ENCODE data around the gene TGOLN2.
"Not testable (repeated sequence)": the region's sequence is repeated elsewhere in the genome, so short reads cannot be mapped to it uniquely, and the experiment has no call there.

The TGOLN2 gene

GRCh38 chr2:85341269-85342029 lies 13.7 kb upstream of the TGOLN2 start:
- Histone ChIP-seq H3K27me3 (ENCODE audit: control insufficient read depth in 5 of 5, insufficient read depth in 4 of 5, low read length in 5 of 5) (no peaks in the 10 kb centered on the region), H3K9ac (ENCODE audit: low read length in 5 of 5) (no peak overlapping the region), H3K27ac (ENCODE audit: low read depth, low read length) (no peak overlapping the region), H3K9me3 (ENCODE audit: control insufficient read depth in 5 of 5, low read length in 5 of 5) (no peaks in the 10 kb centered on the region), H3K4me1 (ENCODE audit: control insufficient read depth in 5 of 5, insufficient read depth in 5 of 5, low read length in 5 of 5) (peaks cover 0 to 16% (median 9%) of the 10 kb centered on the region in 5 donors), H3K36me3 (ENCODE audit: control insufficient read depth in 5 of 5, insufficient read depth in 5 of 5, low read length in 5 of 5) (peaks cover 0 to 50% (median 45%) of the 10 kb centered on the region in 5 donors), H3K4me3 (ENCODE audit: low read depth in 1 of 5, low read length in 5 of 5) (no peak overlapping the region)

DNA sequence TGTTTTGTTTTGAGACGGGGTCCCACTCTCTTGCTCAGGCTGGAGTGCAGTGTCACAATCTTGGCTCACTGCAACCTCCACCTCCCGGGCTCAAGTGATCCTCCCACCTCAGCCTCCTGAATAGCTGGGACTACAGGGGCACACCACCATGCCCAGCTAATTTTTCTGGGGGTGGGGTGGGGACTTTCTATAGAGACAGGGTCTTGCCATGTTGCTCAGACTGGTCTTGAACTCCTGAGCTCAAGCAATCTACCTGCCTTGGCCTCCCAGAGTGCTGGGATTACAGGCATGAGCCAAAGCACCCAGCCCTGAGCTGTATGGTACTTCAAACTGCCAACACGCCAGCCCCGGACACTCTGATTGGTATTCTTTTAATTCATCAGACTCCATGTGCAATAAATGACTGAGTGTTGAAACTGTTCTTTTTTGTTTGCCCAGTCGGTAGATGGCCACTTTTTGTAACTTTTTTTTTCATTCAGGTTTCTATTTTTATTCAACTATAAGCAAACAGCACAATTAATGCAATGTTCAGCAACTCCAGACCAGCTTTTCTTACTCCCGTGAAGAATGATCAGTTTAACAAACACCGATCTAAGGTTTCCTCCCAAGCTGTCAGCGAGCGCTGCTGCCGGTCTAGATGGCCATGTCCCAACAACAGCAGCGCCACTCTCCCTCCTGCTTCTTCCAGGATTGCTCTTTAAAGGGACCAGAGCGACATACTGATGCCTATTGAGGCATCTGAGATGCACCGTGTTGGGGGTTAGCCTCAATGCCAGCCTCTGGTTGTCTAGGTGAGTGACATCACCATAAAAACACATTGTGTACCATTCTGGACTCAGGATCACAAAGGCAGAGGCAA lies 12.5 kb upstream of the TGOLN2 start:
- no peak overlapping the region for H3K27ac ChIP-seq (ENCODE audit: low read depth, low read length)
- H3K9me3 ChIP-seq (ENCODE audit: control insufficient read depth in 5 of 5, low read length in 5 of 5): no peaks in the 10 kb centered on the region
- H3K4me1 ChIP-seq (ENCODE audit: control insufficient read depth in 5 of 5, insufficient read depth in 5 of 5, low read length in 5 of 5): peaks cover 0 to 8% (median 0%) of the 10 kb centered on the region in 5 donors

DNA sequence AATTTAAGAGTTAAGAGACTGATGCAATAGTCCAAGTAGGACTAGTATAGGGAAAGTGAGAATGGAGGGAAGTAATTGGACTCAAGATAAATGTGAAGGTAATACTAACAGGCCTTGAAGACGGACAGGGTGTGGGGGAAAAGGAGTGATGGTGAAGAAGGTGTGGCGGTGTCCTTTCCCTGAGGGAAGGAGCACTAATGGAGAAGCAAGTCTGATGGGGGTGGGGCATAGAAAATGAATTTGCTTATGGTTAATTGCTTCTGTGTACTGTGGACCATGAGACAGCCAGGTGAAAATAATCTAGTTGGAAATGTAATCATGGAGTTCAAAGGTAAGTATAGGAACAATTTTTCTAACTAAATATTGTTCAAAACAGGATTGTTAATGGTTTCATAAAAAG lies 7.1 kb upstream of the TGOLN2 start:
- H3K4me1 ChIP-seq (ENCODE audit: control insufficient read depth in 5 of 5, insufficient read depth in 5 of 5, low read length in 5 of 5): no peaks in the 10 kb centered on the region
- H3K9ac ChIP-seq (ENCODE audit: low read length in 5 of 5): no peak overlapping the region
- no peaks in the 10 kb centered on the region for H3K27me3 ChIP-seq (ENCODE audit: control insufficient read depth in 5 of 5, insufficient read depth in 4 of 5, low read length in 5 of 5)
- H3K9me3 ChIP-seq (ENCODE audit: control insufficient read depth in 5 of 5, low read length in 5 of 5): no peaks in the 10 kb centered on the region
- H3K27ac ChIP-seq (ENCODE audit: low read depth, low read length): no peak overlapping the region
- no peak overlapping the region for H3K4me3 ChIP-seq (ENCODE audit: low read depth in 1 of 5, low read length in 5 of 5)
- no peaks in the 10 kb centered on the region for H3K36me3 ChIP-seq (ENCODE audit: control insufficient read depth in 5 of 5, insufficient read depth in 5 of 5, low read length in 5 of 5)

More for the DNA sequence above, 12.5 kb upstream of the TGOLN2 start:
- Histone ChIP-seq H3K9ac (ENCODE audit: low read length in 5 of 5) (no peak overlapping the region), H3K27me3 (ENCODE audit: control insufficient read depth in 5 of 5, insufficient read depth in 4 of 5, low read length in 5 of 5) (no peaks in the 10 kb centered on the region), H3K36me3 (ENCODE audit: control insufficient read depth in 5 of 5, insufficient read depth in 5 of 5, low read length in 5 of 5) (peaks cover 0 to 38% (median 33%) of the 10 kb centered on the region in 5 donors), H3K4me3 (ENCODE audit: low read depth in 1 of 5, low read length in 5 of 5) (no peak overlapping the region)

DNA sequence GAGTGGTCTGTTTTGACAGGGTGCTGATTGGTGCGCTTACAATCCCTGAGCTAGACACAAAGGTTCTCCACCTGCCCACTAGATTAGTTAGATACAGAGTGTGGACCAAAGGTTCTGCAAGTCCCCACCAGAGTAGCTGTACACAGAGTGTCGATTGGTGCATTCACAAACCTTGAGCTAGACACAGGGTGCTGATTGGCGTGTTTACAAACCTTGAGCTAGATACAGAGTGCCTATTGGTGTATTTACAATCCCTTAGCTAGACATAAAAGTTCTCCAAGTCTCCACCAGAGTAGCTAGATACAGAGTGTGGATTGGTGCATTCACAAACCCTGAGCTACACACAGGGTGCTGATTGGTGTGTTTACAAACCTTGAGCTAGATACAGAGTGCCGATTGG lies 6.1 kb upstream of the TGOLN2 start:
- H3K27ac ChIP-seq (ENCODE audit: low read depth, low read length); H3K4me3 ChIP-seq (ENCODE audit: low read depth in 1 of 5, low read length in 5 of 5); H3K36me3 ChIP-seq (ENCODE audit: control insufficient read depth in 5 of 5, insufficient read depth in 5 of 5, low read length in 5 of 5); H3K9me3 ChIP-seq (ENCODE audit: control insufficient read depth in 5 of 5, low read length in 5 of 5); H3K9ac ChIP-seq (ENCODE audit: low read length in 5 of 5); H3K27me3 ChIP-seq (ENCODE audit: control insufficient read depth in 5 of 5, insufficient read depth in 4 of 5, low read length in 5 of 5); H3K4me1 ChIP-seq (ENCODE audit: control insufficient read depth in 5 of 5, insufficient read depth in 5 of 5, low read length in 5 of 5): not testable (repeated sequence)

- Histone ChIP-seq H3K4me3 (ENCODE audit: low read depth in 1 of 5, low read length in 5 of 5) (no peak overlapping the region), H3K9ac (ENCODE audit: low read length in 5 of 5) (no peak overlapping the region), H3K4me1 (ENCODE audit: control insufficient read depth in 5 of 5, insufficient read depth in 5 of 5, low read length in 5 of 5) (peaks cover 8 to 21% (median 20%) of the 10 kb centered on the region in 5 donors), H3K9me3 (ENCODE audit: control insufficient read depth in 5 of 5, low read length in 5 of 5) (no peaks in the 10 kb centered on the region), H3K27ac (ENCODE audit: low read depth, low read length) (no peak overlapping the region), H3K36me3 (ENCODE audit: control insufficient read depth in 5 of 5, insufficient read depth in 5 of 5, low read length in 5 of 5) (no peaks in the 10 kb centered on the region), H3K27me3 (ENCODE audit: control insufficient read depth in 5 of 5, insufficient read depth in 4 of 5, low read length in 5 of 5) (no peaks in the 10 kb centered on the region)
These were observed 3.2 kb upstream of the TGOLN2 start for GRCh38 chr2:85330839-85331636.

DNA sequence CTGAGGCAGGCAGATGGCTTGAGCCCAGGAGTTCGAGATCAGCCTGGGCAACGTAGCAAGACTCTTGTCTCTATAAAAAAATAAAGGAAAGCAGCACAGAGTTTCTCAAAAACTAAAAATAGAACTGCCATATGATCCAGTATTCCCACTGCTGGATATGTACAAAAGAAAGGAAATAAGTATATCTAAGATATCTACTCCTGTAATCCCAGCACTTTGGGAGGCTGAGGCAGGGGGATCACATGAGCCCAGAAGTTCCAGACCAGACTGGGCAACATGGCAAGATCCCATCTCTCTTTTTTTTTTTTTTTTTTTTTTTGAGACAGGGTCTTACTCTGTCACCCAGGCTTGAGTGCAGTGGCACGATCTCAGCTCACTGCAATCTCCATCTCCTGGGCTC lies 1.9 kb upstream of the TGOLN2 start:
- not testable (repeated sequence) for H3K36me3 ChIP-seq (ENCODE audit: control insufficient read depth in 5 of 5, insufficient read depth in 5 of 5, low read length in 5 of 5); H3K4me3 ChIP-seq (ENCODE audit: low read depth in 1 of 5, low read length in 5 of 5); H3K9me3 ChIP-seq (ENCODE audit: control insufficient read depth in 5 of 5, low read length in 5 of 5); H3K9ac ChIP-seq (ENCODE audit: low read length in 5 of 5); H3K27me3 ChIP-seq (ENCODE audit: control insufficient read depth in 5 of 5, insufficient read depth in 4 of 5, low read length in 5 of 5); H3K27ac ChIP-seq (ENCODE audit: low read depth, low read length)
- peaks cover 11 to 35% (median 33%) of the 10 kb centered on the region in 5 donors for H3K4me1 ChIP-seq (ENCODE audit: control insufficient read depth in 5 of 5, insufficient read depth in 5 of 5, low read length in 5 of 5)

GRCh38 chr2:85329181-85329651 lies 1.4 kb upstream of the TGOLN2 start:
- Histone ChIP-seq H3K27me3 (ENCODE audit: control insufficient read depth in 5 of 5, insufficient read depth in 4 of 5, low read length in 5 of 5) (no peaks in the 10 kb centered on the region), H3K36me3 (ENCODE audit: control insufficient read depth in 5 of 5, insufficient read depth in 5 of 5, low read length in 5 of 5) (peaks cover 0 to 6% (median 6%) of the 10 kb centered on the region in 5 donors), H3K9me3 (ENCODE audit: control insufficient read depth in 5 of 5, low read length in 5 of 5) (no peaks in the 10 kb centered on the region), H3K9ac (ENCODE audit: low read length in 5 of 5) (no peak overlapping the region), H3K4me1 (ENCODE audit: control insufficient read depth in 5 of 5, insufficient read depth in 5 of 5, low read length in 5 of 5) (peaks cover 11 to 38% (median 37%) of the 10 kb centered on the region in 5 donors), H3K27ac (ENCODE audit: low read depth, low read length) (no peak overlapping the region), H3K4me3 (ENCODE audit: low read depth in 1 of 5, low read length in 5 of 5) (no peak overlapping the region)

GRCh38 chr2:85327160-85327821 lies 498 bp downstream of the TGOLN2 start:
- Histone ChIP-seq H3K4me1 (ENCODE audit: control insufficient read depth in 5 of 5, insufficient read depth in 5 of 5, low read length in 5 of 5) (peaks cover 14 to 51% (median 49%) of the 10 kb centered on the region in 5 donors), H3K4me3 (ENCODE audit: low read depth in 1 of 5, low read length in 5 of 5) (peak overlapping the region; percentile 84 to 98 (median 86)), H3K36me3 (ENCODE audit: control insufficient read depth in 5 of 5, insufficient read depth in 5 of 5, low read length in 5 of 5) (peaks cover 0 to 24% (median 21%) of the 10 kb centered on the region in 5 donors), H3K27me3 (ENCODE audit: control insufficient read depth in 5 of 5, insufficient read depth in 4 of 5, low read length in 5 of 5) (no peaks in the 10 kb centered on the region), H3K9ac (ENCODE audit: low read length in 5 of 5) (peak overlapping the region; percentile 81 to 95 (median 87)), H3K9me3 (ENCODE audit: control insufficient read depth in 5 of 5, low read length in 5 of 5) (no peaks in the 10 kb centered on the region), H3K27ac (ENCODE audit: low read depth, low read length) (peak overlapping the region; percentile 88)

- Histone ChIP-seq H3K36me3 (ENCODE audit: control insufficient read depth in 5 of 5, insufficient read depth in 5 of 5, low read length in 5 of 5) (peaks cover 0 to 30% (median 28%) of the 10 kb centered on the region in 5 donors), H3K4me1 (ENCODE audit: control insufficient read depth in 5 of 5, insufficient read depth in 5 of 5, low read length in 5 of 5) (peaks cover 14 to 52% (median 49%) of the 10 kb centered on the region in 5 donors), H3K27me3 (ENCODE audit: control insufficient read depth in 5 of 5, insufficient read depth in 4 of 5, low read length in 5 of 5) (no peaks in the 10 kb centered on the region), H3K27ac (ENCODE audit: low read depth, low read length) (peak overlapping the region; percentile 88), H3K9ac (ENCODE audit: low read length in 5 of 5) (peak overlapping the region; percentile 81 to 95 (median 87)), H3K9me3 (ENCODE audit: control insufficient read depth in 5 of 5, low read length in 5 of 5) (no peaks in the 10 kb centered on the region), H3K4me3 (ENCODE audit: low read depth in 1 of 5, low read length in 5 of 5) (peak overlapping the region; percentile 84 to 98 (median 86))
These were observed 1.2 kb downstream of the TGOLN2 start for GRCh38 chr2:85326406-85327159.
